GM12874 (cell line): Measurements from ENCODE around the gene UBL4B.

ENCODE experiments used
- CTCF ChIP-seq: IDR thresholded peaks from 2 replicates; pipeline ENCODE4 v1.5.1; 2011; ENCODE audit warnings: low read depth, mild to moderate bottlenecking, control low read depth, low read length, moderate library complexity; ENCODE audit not compliant: insufficient read depth

Gene UBL4B

GRCh38 chr1:110113551-110113950, 1.3 kb downstream of the UBL4B start:
- no peak for TF ChIP-seq CTCF

DNA sequence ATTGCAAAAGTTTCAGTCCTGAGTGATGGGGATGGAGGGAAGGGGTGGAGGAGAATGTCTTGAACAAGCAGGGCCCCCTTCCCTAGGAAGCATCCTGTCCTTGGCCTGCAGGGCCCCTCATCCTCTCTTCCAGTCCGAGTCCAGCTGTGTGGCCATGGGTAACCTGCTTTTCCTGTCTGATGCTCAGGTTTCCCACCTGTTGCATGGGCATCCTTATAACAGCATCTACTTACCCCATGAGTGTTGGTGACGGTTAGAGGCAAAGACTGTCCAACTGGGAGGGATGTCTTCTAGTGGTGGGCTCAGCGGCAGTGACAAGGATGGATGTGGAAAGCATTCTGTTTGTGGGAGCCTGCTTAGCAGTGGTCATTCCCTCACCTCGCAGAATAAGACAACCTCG, 1.9 kb downstream of the UBL4B start:
- TF ChIP-seq CTCF, result no peak

DNA sequence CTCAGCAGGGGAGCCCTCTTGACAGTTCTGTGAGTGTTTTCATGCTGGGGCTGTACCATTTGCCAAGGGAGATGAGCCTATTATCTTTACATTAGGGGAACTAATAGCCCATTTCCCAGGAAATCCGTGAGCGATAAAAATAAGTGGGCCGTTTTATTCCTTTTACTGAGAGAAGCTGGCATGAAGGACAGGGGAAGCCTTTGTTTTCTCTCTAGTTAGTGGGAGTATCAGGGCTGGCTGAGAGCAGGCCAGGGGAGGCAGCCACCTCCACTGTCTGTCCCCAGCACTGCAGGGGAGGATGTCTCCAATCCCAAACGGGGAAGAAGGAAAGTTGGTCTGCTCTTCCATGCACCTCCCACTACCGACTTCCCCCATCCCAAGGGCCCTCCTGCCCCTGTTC, 2.5 kb downstream of the UBL4B start:
- no peak for TF ChIP-seq CTCF

DNA sequence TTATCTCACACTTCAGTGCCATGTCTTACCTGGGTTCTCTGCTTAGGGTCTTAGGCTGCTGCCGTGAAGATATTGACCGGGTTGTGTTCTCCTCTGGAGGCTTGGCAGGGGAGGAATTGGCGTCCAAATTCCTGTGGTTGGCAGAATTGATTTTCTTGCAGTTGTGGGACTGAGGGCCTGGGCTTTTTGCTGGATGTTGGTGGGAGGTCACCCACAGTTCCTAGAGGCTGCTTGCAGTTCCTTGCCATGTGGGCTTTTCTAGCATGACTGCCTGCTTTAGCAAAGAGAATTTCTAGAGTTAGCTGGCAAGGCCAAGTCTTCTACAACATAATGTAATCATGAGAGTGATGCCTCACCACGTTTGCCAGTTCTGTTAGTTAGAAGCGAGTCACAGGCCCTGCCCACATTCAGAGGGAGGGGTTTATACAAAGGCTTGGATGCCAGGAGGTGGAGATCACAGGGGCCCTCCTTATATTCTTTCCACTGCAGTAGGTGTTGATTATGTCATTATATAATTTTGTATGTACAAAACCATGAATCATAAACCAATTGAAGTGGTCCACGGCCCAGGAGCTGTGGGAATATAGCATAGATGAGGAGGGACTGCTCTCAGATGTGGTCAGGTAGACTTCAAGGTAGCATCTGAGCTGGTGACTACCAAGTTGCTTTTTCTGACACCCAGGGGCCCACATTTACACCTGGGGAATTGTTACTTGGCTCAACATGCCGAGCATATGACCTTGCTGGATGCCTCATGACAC, 6.6 kb downstream of the UBL4B start:
- TF ChIP-seq CTCF, result no peak

GRCh38 chr1:110119843-110120242, 7.6 kb downstream of the UBL4B start:
- TF ChIP-seq CTCF, result no peak

DNA sequence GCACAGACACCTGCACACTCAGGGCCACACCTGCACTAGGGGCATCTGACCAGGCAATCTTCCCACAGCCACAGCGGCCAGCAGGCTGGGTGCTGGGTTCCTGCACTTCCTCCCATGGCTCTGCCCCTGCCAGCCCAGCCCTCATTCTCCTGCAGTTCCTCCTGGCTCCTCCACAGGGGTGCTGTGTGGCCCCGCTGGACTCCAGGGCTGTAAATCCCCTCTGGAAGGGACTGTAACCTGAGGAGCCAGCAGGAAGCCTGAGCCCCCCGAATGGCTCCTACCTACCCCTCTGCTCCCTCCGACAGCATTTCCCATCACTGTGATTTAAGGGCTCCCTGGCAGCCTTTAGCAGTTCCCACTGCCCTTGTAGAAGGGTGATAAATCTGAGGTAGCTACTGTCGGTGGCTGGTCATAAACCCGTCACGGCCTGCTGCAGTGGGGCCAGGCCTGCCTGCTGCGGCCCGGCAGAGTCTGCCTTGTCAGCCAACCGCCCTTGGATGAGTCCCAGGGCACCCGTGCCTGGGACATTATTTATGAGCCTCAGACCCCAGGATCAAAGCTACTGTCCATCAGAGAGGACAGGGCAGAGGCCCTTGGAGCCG, 8.8 kb downstream of the UBL4B start:
- TF ChIP-seq CTCF, result no peak

DNA sequence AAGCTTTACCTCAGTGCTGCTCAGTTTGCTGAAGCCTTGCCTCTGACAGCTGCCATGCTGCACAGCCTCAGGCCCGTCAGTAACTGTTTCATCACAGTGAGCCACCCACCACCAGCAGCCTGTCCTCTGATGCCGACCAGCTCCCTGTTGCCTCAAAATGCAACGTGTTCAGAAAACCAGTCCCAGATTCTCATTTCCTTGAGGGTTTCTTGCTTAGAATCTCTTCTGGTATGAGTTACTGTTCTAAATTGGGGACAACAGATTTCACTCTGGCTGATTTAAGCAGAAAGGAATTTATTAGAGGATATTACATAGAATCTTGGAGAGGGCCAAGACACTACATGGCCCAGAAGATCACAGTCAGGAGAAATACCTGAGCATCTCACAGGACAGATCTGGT, 11.0 kb downstream of the UBL4B start:
- TF ChIP-seq CTCF, result no peak
